Left hindlimb (tissue), 1 donor: ENCODE measurements around the gene CHL1.
"Not testable (repeated sequence)": the region's sequence is repeated elsewhere in the genome, so short reads cannot be mapped to it uniquely, and the experiment has no call there.

ENCODE experiments used
- DNase-seq: peaks from one replicate; pipeline ENCODE4 v3.0.0-alpha.2; 2018

CHL1 gene

GRCh38 chr3:339351-339750 is 142.8 kb downstream of the CHL1 start:
- DNase-seq: no peak

GRCh38 chr3:341998-342397 is 145.4 kb downstream of the CHL1 start:
- DNase-seq: no peak

- DNase-seq: no peak
Observed at GRCh38 chr3:346186-346585, 149.6 kb downstream of the CHL1 start.

GRCh38 chr3:347581-347980 is 151.0 kb downstream of the CHL1 start:
- no peak for DNase-seq

- DNase-seq: no peak
Observed at GRCh38 chr3:350871-351371, 154.4 kb downstream of the CHL1 start.

- no peak for DNase-seq
Observed at GRCh38 chr3:352599-352998, 156.0 kb downstream of the CHL1 start.

GRCh38 chr3:353191-353739 is 156.7 kb downstream of the CHL1 start:
- no peak for DNase-seq

GRCh38 chr3:354432-354831 is 157.9 kb downstream of the CHL1 start:
- no peak for DNase-seq

- DNase-seq: no peak
Observed at GRCh38 chr3:355622-356021, 159.1 kb downstream of the CHL1 start.

GRCh38 chr3:356952-357351 is 160.4 kb downstream of the CHL1 start:
- DNase-seq: peak; percentile 53

- no peak for DNase-seq
Observed at GRCh38 chr3:359672-360071, 163.1 kb downstream of the CHL1 start.

- DNase-seq: no peak
Observed at GRCh38 chr3:362681-363338, 166.2 kb downstream of the CHL1 start.

- no peak for DNase-seq
Observed at GRCh38 chr3:364287-364686, 167.7 kb downstream of the CHL1 start.

- no peak for DNase-seq
Observed at GRCh38 chr3:365268-365667, 168.7 kb downstream of the CHL1 start.

- not testable (repeated sequence) for DNase-seq
Observed at GRCh38 chr3:366253-366652, 169.7 kb downstream of the CHL1 start.

GRCh38 chr3:373193-373779 is 176.7 kb downstream of the CHL1 start:
- DNase-seq: no peak

GRCh38 chr3:374459-374858 is 177.9 kb downstream of the CHL1 start:
- no peak for DNase-seq

GRCh38 chr3:377158-377561 is 180.6 kb downstream of the CHL1 start:
- DNase-seq: no peak

- no peak for DNase-seq
Observed at GRCh38 chr3:380801-381200, 184.2 kb downstream of the CHL1 start.

- no peak for DNase-seq
Observed at GRCh38 chr3:385151-385550, 188.6 kb downstream of the CHL1 start.

GRCh38 chr3:394775-395174 is 198.2 kb downstream of the CHL1 start:
- no peak for DNase-seq

GRCh38 chr3:396293-396692 is 199.7 kb downstream of the CHL1 start:
- no peak for DNase-seq

- no peak for DNase-seq
Observed at GRCh38 chr3:399647-400046, 203.1 kb downstream of the CHL1 start.

- DNase-seq: no peak
Observed at GRCh38 chr3:403826-404225, 207.3 kb downstream of the CHL1 start.

- DNase-seq: no peak
Observed at GRCh38 chr3:409011-409410, 212.4 kb downstream of the CHL1 start.
